D721Med (cell line): Measurements from ENCODE around the gene HSP90AB1.

ENCODE experiments used
- DNase-seq: peaks from one replicate; pipeline ENCODE4 v3.0.0; 2011; ENCODE audit warnings: low spot score; ENCODE audit not compliant: insufficient read length
- FAIRE-seq: peaks from 2 replicates; lab custom pipeline; 2011; peaks lifted over from hg19 to GRCh38; lab: Jason Lieb, UNC
- TF ChIP-seq, protein P1 (sequence below): IDR thresholded peaks from 2 replicates; pipeline ENCODE4 v1.5.1; 2012; ENCODE audit warnings: mild to moderate bottlenecking, control low read depth; ENCODE audit not compliant: insufficient read depth; ENCODE audit errors: missing control alignments

Gene HSP90AB1

GRCh38 chr6:44245912-44246662, 814 bp upstream of the HSP90AB1 start:
- FAIRE-seq, result no peak
- peak; percentile 62 for DNase-seq
- TF ChIP-seq, protein P1, sequence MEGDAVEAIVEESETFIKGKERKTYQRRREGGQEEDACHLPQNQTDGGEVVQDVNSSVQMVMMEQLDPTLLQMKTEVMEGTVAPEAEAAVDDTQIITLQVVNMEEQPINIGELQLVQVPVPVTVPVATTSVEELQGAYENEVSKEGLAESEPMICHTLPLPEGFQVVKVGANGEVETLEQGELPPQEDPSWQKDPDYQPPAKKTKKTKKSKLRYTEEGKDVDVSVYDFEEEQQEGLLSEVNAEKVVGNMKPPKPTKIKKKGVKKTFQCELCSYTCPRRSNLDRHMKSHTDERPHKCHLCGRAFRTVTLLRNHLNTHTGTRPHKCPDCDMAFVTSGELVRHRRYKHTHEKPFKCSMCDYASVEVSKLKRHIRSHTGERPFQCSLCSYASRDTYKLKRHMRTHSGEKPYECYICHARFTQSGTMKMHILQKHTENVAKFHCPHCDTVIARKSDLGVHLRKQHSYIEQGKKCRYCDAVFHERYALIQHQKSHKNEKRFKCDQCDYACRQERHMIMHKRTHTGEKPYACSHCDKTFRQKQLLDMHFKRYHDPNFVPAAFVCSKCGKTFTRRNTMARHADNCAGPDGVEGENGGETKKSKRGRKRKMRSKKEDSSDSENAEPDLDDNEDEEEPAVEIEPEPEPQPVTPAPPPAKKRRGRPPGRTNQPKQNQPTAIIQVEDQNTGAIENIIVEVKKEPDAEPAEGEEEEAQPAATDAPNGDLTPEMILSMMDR, result peak; percentile 42

DNA sequence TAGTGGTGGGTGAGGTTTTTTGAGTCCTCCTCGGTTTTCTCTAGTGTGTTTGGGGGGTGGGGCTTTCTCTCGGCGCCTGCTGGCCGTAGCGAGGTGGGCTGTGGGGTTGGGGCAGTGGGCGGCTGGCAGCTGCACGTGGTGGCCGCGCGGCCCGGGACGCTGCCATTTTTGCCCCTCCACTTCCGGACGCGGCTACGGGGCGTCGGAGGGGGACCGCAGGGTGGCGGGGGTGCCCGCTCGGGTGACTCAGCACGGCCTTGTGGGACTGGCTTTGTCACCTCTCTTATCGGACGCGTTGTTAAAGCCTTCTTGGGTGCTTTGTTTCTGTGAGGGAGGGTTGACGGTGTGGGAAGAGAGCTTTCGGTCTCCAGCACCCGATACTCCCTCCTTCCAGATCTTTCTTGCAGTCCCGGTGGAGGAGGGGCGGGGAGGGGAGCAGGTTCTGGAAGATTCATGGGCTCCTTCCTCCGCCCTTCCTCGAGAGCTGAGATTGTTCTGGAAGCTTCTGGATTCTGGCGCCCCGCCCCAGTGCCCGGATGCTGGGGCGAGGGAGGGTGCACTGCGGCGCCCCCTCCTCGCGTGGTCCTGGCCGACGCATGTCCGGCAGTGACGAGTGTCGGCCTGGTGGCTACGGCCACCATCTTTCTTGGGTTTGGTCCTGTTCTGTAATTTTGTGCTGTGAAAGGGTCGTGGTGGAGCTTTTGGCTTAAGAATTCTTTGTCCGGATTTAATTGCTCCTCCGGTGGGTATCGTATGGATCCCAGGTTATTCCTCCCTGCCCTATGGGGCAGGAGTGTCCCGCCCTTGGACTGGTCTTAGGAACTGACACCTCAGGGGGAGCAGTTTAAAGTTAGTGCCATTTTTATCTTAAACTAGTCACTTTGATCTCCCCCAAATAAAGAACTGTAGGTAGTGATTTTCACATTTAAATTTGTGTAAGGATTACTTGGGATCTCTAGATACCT, 719 bp downstream of the HSP90AB1 start:
- no peak for FAIRE-seq
- DNase-seq, result no peak
- TF ChIP-seq, protein P1, result no peak

DNA sequence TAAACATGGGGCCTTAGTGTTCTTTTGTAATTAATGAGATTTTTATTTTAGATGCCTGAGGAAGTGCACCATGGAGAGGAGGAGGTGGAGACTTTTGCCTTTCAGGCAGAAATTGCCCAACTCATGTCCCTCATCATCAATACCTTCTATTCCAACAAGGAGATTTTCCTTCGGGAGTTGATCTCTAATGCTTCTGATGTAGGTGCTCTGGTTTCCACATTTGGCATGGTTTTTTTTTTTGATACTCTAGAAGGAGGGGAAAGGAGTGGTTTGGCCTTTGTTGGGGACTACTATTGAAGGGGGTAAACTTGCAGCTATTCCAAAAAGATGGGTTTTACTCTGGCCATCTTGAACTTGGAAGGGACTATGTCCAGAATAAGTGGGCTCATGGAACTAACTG, 1.7 kb downstream of the HSP90AB1 start:
- no peak for DNase-seq
- FAIRE-seq, result no peak
- TF ChIP-seq, protein P1, result no peak

DNA sequence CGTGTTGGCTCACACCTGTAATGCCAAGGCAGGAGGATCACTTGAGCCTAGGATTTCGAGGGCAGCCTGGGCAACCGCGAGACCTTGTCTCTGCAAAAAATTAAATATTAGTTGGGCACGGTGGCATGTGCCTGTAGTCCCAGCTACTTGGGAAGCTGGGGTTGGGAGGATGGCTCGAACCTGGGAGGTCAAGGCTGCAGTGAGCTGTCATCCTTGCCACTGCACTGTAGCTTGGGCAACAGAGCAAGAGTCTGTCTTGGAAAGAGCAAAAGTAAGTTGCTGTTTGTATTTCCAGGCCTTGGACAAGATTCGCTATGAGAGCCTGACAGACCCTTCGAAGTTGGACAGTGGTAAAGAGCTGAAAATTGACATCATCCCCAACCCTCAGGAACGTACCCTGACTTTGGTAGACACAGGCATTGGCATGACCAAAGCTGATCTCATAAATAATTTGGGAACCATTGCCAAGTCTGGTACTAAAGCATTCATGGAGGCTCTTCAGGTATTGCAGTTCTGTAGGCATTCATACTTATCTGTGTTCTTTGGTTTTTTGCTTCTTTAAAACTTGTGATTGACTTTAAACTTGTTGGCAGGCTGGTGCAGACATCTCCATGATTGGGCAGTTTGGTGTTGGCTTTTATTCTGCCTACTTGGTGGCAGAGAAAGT, 2.3 kb downstream of the HSP90AB1 start:
- no peak for FAIRE-seq
- TF ChIP-seq, protein P1, result no peak

GRCh38 chr6:44250067-44250717, 3.3 kb downstream of the HSP90AB1 start:
- DNase-seq, result no peak
- no peak for FAIRE-seq
- TF ChIP-seq, protein P1, result no peak

More for the DNA sequence above, 2.3 kb downstream of the HSP90AB1 start:
- no peak for DNase-seq

DNA sequence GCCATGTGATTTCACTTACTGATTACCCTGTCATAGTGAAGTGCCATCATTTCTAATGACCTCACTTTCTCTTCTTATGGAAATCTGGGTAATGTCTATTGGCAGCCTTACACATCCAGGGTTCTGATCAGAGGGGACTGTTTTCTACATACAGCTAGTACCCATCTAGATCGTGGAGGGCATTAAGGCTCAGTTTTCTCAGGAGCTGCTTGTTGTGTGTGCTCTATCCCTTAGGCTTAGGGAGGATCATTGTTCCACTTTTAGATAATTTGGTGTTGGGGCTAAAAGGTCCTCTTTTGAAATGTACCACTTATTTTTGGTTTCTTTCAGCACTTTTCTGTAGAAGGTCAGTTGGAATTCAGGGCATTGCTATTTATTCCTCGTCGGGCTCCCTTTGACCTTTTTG, 3.8 kb downstream of the HSP90AB1 start:
- FAIRE-seq (no peak), DNase-seq (no peak)
- TF ChIP-seq, protein P1, result no peak
